ENCODE data around the gene ARHGAP8. TPM values are rescaled to one million over a fixed set of nuclear protein-coding genes. Genes with fewer than 3 reads are reported as not detected.

The ARHGAP8 gene
- total and polyA plus RNA-seq, 10 donors, result 2.7 to 71.6 (median 19.7) TPM

DNA sequence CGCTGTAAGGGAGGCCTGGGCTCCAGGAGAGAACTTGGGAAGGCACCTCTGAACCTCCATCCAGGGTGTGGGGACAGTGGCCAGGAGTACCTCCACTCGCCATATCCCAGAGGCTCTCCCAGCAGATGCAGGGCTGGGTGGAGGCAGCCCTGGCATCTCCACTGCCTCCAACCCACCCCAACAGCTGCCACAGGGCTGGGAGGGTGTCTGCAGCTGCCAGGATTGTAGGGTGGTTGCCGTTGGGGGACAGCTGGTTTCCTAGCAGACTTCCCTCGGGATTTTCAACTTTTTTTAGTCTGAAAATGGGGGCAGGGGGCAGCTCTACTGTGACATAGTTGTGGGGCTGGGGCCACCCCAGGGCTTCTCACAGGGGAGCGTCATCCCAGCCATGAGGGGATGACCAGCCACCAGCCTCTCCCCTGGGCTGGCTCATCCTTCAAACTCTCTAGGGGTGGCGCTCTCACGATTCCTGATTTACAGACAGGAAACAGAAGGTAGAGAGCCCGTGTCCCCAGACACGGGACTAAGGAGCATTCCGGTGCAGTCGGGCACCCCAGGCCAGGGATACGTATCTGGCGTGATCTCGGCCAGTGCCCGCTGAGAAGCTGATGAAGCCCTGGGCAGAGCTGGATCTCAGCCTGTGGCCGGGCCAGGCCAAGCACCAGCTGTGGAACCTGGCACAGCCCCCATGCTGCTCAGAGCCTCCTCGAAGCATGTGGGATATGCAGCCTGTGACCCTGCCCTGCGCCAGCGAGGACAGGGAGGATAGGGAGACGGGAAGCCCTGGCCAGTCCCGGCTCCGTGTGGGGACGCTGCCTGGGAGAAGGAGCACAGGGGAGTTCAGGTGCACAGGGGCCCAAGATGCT lies 40.5 kb upstream of the ARHGAP8 start:
- peak in 2 of 3 donors; percentile 83 to 84 for TF ChIP-seq POLR2AphosphoS5 (IDR thresholded peaks at IDR 0.05)
- TF ChIP-seq, protein P1, sequence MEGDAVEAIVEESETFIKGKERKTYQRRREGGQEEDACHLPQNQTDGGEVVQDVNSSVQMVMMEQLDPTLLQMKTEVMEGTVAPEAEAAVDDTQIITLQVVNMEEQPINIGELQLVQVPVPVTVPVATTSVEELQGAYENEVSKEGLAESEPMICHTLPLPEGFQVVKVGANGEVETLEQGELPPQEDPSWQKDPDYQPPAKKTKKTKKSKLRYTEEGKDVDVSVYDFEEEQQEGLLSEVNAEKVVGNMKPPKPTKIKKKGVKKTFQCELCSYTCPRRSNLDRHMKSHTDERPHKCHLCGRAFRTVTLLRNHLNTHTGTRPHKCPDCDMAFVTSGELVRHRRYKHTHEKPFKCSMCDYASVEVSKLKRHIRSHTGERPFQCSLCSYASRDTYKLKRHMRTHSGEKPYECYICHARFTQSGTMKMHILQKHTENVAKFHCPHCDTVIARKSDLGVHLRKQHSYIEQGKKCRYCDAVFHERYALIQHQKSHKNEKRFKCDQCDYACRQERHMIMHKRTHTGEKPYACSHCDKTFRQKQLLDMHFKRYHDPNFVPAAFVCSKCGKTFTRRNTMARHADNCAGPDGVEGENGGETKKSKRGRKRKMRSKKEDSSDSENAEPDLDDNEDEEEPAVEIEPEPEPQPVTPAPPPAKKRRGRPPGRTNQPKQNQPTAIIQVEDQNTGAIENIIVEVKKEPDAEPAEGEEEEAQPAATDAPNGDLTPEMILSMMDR (IDR thresholded peaks at IDR 0.05 in 8 of 11, conservative IDR thresholded peaks at IDR 0.05 in 3 of 11), result no peak
- TF ChIP-seq POLR2A (IDR thresholded peaks at IDR 0.05), result no peak
- DNase-seq, result peak; percentile 85
- Histone ChIP-seq H3K36me3 (peaks cover 0 to 33% (median 7%) of the 10 kb centered on the region in 6 donors), H3K4me3 (no peak overlapping the region), H3K9me3 (no peaks in the 10 kb centered on the region), H3K4me1 (peaks cover 22 to 100% (median 69%) of the 10 kb centered on the region in 6 donors), H3K27me3 (replicated peaks in 1 of 7) (no peaks in the 10 kb centered on the region), H3K27ac (peak overlapping the region; percentile 37 to 87 (median 81))
- intact Hi-C loops (cut with DNase I; ENCODE audit: low total_unique reads), result no loop called here
- 57 to 69% (median 62%) methylated on average over 11 to 23 of the region's 23 CpGs for WGBS, 5 donors

DNA sequence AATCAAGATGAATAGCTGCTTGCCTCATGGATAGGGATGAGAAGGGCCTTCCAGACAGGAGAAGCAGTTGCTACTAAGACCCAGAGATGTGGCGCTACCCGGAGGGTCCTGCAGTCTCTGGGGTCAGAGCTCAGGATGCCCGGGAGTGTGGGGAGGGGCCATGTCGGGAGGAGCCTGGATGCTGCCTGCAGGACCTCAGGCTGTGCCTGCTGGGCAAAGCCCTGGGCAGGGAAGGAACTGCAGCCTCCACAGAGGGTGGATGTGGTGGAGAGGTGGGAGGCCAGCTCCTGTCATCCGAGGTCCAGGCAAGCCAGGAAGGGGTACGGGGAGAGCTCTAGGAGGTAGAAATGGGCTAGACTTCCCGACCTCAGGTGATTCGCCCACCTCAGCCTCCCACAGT lies 39.4 kb upstream of the ARHGAP8 start:
- Histone ChIP-seq H3K36me3 (peaks cover 0 to 34% (median 8%) of the 10 kb centered on the region in 6 donors), H3K4me1 (peaks cover 22 to 100% (median 68%) of the 10 kb centered on the region in 6 donors), H3K4me3 (no peak overlapping the region), H3K27me3 (replicated peaks in 1 of 7) (no peaks in the 10 kb centered on the region), H3K9me3 (no peaks in the 10 kb centered on the region), H3K27ac (peak overlapping the region in 7 of 8 donors; percentile 64 to 87 (median 82))
- DNase-seq, result no peak
- 68 to 88% (median 83%) methylated on average over 7 to 8 of the region's 8 CpGs for WGBS, 5 donors
- TF ChIP-seq POLR2AphosphoS5 (IDR thresholded peaks at IDR 0.05) (no peak), POLR2A (IDR thresholded peaks at IDR 0.05) (no peak)
- TF ChIP-seq, protein P1 (IDR thresholded peaks at IDR 0.05 in 8 of 11, conservative IDR thresholded peaks at IDR 0.05 in 3 of 11), result no peak
- intact Hi-C loops (cut with DNase I; ENCODE audit: low total_unique reads), result no loop called here

DNA sequence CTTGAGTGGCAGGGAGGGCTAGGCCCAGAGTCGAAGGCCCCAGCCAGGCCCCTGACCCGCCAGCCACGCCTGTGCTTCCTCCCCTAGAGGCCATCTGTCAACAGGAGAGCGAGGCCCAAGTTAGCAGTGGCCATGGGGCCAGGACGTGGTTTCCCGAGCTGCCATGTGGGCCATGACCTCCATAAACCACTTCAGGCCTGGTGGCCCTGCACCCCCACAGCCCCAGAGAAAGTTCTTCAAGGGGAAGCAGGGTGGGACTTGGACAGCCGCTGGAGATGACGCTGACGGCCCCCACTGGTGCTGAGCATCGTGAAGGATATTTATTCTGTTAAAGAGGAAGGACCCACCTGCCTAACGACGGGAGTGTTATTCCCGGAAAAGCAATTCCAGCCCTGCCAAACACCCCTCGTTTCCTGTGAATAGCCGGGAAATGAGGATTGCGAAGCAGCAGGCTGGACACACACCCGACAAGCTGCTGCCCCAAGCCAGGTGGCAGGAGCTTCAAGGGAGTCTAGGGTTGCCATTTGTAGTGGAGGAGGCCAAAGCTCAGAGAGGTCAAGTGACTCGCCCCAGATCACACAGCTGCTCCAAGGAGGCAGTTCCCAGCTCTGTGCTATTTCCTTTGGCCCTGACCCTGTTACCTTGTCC lies 37.5 kb upstream of the ARHGAP8 start:
- Histone ChIP-seq H3K4me3 (no peak overlapping the region), H3K27ac (peak overlapping the region in 7 of 8 donors; percentile 64 to 87 (median 82)), H3K4me1 (peaks cover 22 to 100% (median 72%) of the 10 kb centered on the region in 6 donors), H3K9me3 (no peaks in the 10 kb centered on the region), H3K27me3 (replicated peaks in 1 of 7) (no peaks in the 10 kb centered on the region), H3K36me3 (peaks cover 0 to 43% (median 8%) of the 10 kb centered on the region in 6 donors)
- WGBS, 5 donors, result 56 to 68% (median 65%) methylated on average over 15 to 18 of the region's 18 CpGs
- intact Hi-C loops (cut with DNase I; ENCODE audit: low total_unique reads), result no loop called here
- DNase-seq, result peak; percentile 87
- peak; percentile 79 to 83 (median 82) for TF ChIP-seq POLR2AphosphoS5 (IDR thresholded peaks at IDR 0.05)
- TF ChIP-seq POLR2A (IDR thresholded peaks at IDR 0.05), result no peak
- TF ChIP-seq, protein P1 (IDR thresholded peaks at IDR 0.05 in 8 of 11, conservative IDR thresholded peaks at IDR 0.05 in 3 of 11), result peak in 1 of 11 experiments; percentile 27

DNA sequence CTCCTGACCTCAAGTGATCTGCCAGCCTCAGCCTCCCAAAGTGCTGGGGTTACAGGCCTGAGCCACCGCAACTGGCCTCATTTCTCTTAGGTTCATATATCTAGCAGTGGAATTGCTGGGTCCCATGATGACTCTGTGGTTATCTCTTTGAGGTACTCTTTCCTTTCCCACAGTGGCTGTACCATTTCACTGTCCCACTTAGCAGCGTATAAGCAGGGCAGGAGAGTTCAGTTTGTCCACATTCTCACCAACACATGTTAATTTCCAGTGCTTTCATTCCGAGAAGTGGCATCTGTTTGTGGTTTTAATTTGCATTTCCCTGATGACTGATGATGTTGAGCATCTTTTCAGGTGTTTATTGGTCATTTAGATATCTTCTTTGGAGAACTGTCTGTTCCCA lies 34.0 kb upstream of the ARHGAP8 start:
- H3K27me3 ChIP-seq (replicated peaks in 1 of 7), result no peaks in the 10 kb centered on the region
- 62 to 80% (median 72%) methylated on average over 3 of the region's 3 CpGs for WGBS, 5 donors
- H3K27ac ChIP-seq, result peak overlapping the region in 5 of 8 donors; percentile 17 to 87 (median 85)
- DNase-seq, result no peak
- no peaks in the 10 kb centered on the region for H3K9me3 ChIP-seq
- H3K36me3 ChIP-seq, result peaks cover 0 to 75% (median 12%) of the 10 kb centered on the region in 6 donors
- TF ChIP-seq, protein P1 (IDR thresholded peaks at IDR 0.05 in 8 of 11, conservative IDR thresholded peaks at IDR 0.05 in 3 of 11), result no peak
- TF ChIP-seq POLR2AphosphoS5 (IDR thresholded peaks at IDR 0.05) (peak in 1 of 3 donors; percentile 49), POLR2A (IDR thresholded peaks at IDR 0.05) (no peak)
- peaks cover 0 to 88% (median 42%) of the 10 kb centered on the region in 6 donors for H3K4me1 ChIP-seq
- intact Hi-C loops (cut with DNase I; ENCODE audit: low total_unique reads), result no loop called here
- no peak overlapping the region for H3K4me3 ChIP-seq
